Uterus (tissue), 4 donors: Measurements from ENCODE around the gene HINT3. TPM values are rescaled to one million over a fixed set of nuclear protein-coding genes. Genes with fewer than 3 reads are reported as not detected.
"Not testable (repeated sequence)": the region's sequence is repeated elsewhere in the genome, so short reads cannot be mapped to it uniquely, and the experiment has no call there.

Source experiments
- DNase-seq, 2 donors: peaks; one replicate each; pipeline ENCODE4 v3.0.0-alpha.2; 2019 to 2020
- H3K27ac ChIP-seq, 2 donors: fragments of 200-600 bp; sonication (generic); 1 replicate in 1 of 2; 2 replicates in 1 of 2; pipeline ENCODE4 v1.5.1; 2016 to 2018
- H3K27me3 ChIP-seq, 2 donors: fragments of 200-600 bp; sonication (generic); one replicate each; pipeline ENCODE4 v1.5.1; 2018 to 2019; ENCODE audit warnings: control low read depth in 1 of 2
- H3K36me3 ChIP-seq, 2 donors: fragments of 200-600 bp; sonication (generic); one replicate each; pipeline ENCODE4 v1.5.1; 2019; ENCODE audit warnings: control low read depth in 1 of 2
- H3K4me1 ChIP-seq, 2 donors: fragments of 200-600 bp; sonication (generic); one replicate each; pipeline ENCODE4 v1.5.1; 2018 to 2019; ENCODE audit warnings: control low read depth in 1 of 2
- H3K4me3 ChIP-seq, 2 donors: fragments of 200-600 bp; sonication (generic); 1 replicate in 1 of 2; 2 replicates in 1 of 2; pipeline ENCODE4 v1.5.1; 2018 to 2019; ENCODE audit warnings: mild to moderate bottlenecking in 1 of 2
- H3K9me3 ChIP-seq, 2 donors: fragments of 200-600 bp; sonication (generic); one replicate each; pipeline ENCODE4 v1.5.1; 2019; ENCODE audit warnings: control low read depth in 1 of 2
- POLR2A ChIP-seq, 2 donors: fragments of 450-650 bp; IDR thresholded peaks; one replicate each; pipeline ENCODE4 v1.6.1; 2016; ENCODE audit warnings: antibody characterized with exemption in 2 of 2, mild to moderate bottlenecking in 1 of 2, moderate library complexity in 1 of 2
- intact Hi-C: fragments of 100-400 bp; cut with DNase I; formaldehyde crosslinking; loops from one replicate; pipeline ENCODE4 v1.15.1; 2023; ENCODE audit warnings: low total_unique reads
- total RNA-seq, 4 donors: library from RNA; depleted of rRNA in 3 of 4; stranded (reverse); fragments of >200 nt in 3 of 4; gene quantifications; one replicate each; pipeline versions ENCODE4 v1.1.0 to v1.2.4, GENCODE V29; 2014 to 2023
- TF ChIP-seq, protein P1 (sequence below), 4 experiments: fragments of 200-600 bp in 2 of 4; fragments of 450-650 bp in 2 of 4; sonication (generic) in 2 of 4; IDR thresholded peaks; one replicate each; pipeline ENCODE4 v1.5.1; 2016 to 2019; ENCODE audit warnings: antibody characterized with exemption in 4 of 4, mild to moderate bottlenecking in 2 of 4, moderate library complexity in 1 of 4
- donor health status: DM: yes; HTN: yes; CAD: no.

HINT3 gene
- total RNA-seq, 4 donors from 2014 or later = 13.1 to 49.3 (median 23.1) TPM

DNA sequence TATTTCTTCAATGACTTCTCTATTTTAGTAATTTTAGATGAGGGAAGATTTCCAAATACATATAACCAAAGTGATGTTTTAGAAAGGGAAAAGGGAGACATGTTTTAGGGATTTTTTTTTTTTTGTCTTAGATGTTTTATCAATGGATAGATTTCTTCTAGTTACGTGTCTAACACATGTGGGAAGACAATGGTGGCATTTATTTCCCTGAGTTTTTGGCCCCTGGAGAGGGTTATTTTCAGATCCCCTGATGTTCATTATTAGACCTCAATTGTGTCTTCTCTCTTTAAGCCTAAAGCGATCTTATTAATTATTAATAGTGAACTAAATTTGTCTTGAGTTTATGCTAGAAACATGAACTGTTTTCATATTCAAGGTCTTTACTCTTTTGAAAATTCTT lies 60.0 kb downstream of the HINT3 start:
- Histone ChIP-seq H3K9me3 (no peaks in the 10 kb centered on the region), H3K4me1 (no peaks in the 10 kb centered on the region), H3K36me3 (no peaks in the 10 kb centered on the region), H3K4me3 (no peak overlapping the region), H3K27ac (peak overlapping the region; percentile 48 to 58), H3K27me3 (no peaks in the 10 kb centered on the region)
- DNase-seq = no peak
- intact Hi-C loops = no loop called here
- TF ChIP-seq, protein P1, sequence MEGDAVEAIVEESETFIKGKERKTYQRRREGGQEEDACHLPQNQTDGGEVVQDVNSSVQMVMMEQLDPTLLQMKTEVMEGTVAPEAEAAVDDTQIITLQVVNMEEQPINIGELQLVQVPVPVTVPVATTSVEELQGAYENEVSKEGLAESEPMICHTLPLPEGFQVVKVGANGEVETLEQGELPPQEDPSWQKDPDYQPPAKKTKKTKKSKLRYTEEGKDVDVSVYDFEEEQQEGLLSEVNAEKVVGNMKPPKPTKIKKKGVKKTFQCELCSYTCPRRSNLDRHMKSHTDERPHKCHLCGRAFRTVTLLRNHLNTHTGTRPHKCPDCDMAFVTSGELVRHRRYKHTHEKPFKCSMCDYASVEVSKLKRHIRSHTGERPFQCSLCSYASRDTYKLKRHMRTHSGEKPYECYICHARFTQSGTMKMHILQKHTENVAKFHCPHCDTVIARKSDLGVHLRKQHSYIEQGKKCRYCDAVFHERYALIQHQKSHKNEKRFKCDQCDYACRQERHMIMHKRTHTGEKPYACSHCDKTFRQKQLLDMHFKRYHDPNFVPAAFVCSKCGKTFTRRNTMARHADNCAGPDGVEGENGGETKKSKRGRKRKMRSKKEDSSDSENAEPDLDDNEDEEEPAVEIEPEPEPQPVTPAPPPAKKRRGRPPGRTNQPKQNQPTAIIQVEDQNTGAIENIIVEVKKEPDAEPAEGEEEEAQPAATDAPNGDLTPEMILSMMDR (IDR thresholded peaks at IDR 0.05) = no peak
- no peak for TF ChIP-seq POLR2A (IDR thresholded peaks at IDR 0.05)

DNA sequence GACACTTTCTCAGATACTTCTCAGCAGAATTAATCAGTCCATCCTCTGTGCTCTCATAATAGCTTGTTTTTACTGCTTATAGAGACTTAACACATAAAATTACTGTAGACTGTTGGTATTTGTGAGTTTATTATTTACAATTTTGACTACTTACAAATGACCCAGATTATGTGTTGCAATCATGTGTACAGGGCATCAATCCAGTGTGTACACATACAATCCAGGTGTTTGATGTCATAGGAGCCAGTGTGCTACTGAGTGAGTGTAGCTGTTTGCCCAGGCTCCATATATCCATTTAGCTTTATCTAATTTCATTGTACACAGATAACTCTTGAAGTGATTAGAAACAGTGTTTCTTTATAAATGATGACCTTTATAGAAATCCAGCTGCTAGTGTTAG lies 61.1 kb downstream of the HINT3 start:
- H3K27ac ChIP-seq = peak overlapping the region in 1 of 2 donors; percentile 33
- H3K9me3 ChIP-seq = no peaks in the 10 kb centered on the region
- no peak overlapping the region for H3K4me3 ChIP-seq
- H3K36me3 ChIP-seq = no peaks in the 10 kb centered on the region
- intact Hi-C loops = no loop called here
- no peak for DNase-seq
- no peak for TF ChIP-seq POLR2A (IDR thresholded peaks at IDR 0.05)
- TF ChIP-seq, protein P1 (IDR thresholded peaks at IDR 0.05) = no peak
- H3K4me1 ChIP-seq = no peaks in the 10 kb centered on the region
- no peaks in the 10 kb centered on the region for H3K27me3 ChIP-seq

- no peak for DNase-seq
- intact Hi-C loops = no loop called here
- no peak for TF ChIP-seq POLR2A (IDR thresholded peaks at IDR 0.05)
- TF ChIP-seq, protein P1 (IDR thresholded peaks at IDR 0.05) = no peak
- no peak overlapping the region for H3K4me3 ChIP-seq
- no peaks in the 10 kb centered on the region for H3K36me3 ChIP-seq
- H3K27ac ChIP-seq = no peak overlapping the region
- H3K9me3 ChIP-seq = no peaks in the 10 kb centered on the region
- no peaks in the 10 kb centered on the region for H3K27me3 ChIP-seq
- no peaks in the 10 kb centered on the region for H3K4me1 ChIP-seq
Measured at GRCh38 chr6:126020305-126021050, 63.9 kb downstream of the HINT3 start.

GRCh38 chr6:126023474-126023873 lies 66.9 kb downstream of the HINT3 start:
- DNase-seq, H3K27me3 ChIP-seq, H3K27ac ChIP-seq, H3K4me3 ChIP-seq, intact Hi-C loops, H3K9me3 ChIP-seq, H3K36me3 ChIP-seq, H3K4me1 ChIP-seq: not testable (repeated sequence)

DNA sequence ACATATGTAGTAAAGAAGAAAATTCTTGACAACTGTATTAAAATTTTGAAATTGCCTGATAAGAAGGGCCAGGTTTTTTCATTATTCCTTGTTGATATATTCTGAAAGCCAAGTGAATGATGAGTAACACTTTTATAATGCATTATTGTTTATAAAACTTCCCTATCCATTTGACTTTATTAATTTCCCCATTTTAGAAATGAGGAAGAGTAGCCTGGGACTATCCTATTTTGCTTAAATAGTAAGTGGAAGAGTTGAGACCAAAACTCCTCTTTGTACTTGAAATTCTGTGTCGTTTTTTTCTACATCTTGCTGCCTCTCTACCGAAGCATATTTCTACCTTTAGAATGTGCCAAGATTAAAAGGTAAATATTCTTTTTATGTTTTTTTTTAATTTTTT lies 69.4 kb downstream of the HINT3 start:
- Histone ChIP-seq H3K27me3 (no peaks in the 10 kb centered on the region), H3K4me1 (no peaks in the 10 kb centered on the region), H3K4me3 (no peak overlapping the region), H3K36me3 (no peaks in the 10 kb centered on the region), H3K9me3 (no peaks in the 10 kb centered on the region), H3K27ac (no peak overlapping the region)
- DNase-seq = no peak
- intact Hi-C loops = no loop called here
- TF ChIP-seq POLR2A (IDR thresholded peaks at IDR 0.05) = no peak
- TF ChIP-seq, protein P1 (IDR thresholded peaks at IDR 0.05) = no peak
